Tibial nerve (tissue), 4 donors: ENCODE data around the gene SCPEP1.

ENCODE experiments used
- EP300 ChIP-seq, 2 donors: sonication (generic); formaldehyde crosslinking; IDR thresholded peaks; one replicate each; pipeline ENCODE4 v1.6.1; 2017; ENCODE audit warnings: antibody characterized with exemption in 2 of 2, mild to moderate bottlenecking in 1 of 2
- TF ChIP-seq, protein P1 (sequence below), 5 experiments: fragments of 200-600 bp in 3 of 5; fragments of 450-650 bp in 2 of 5; sonication (generic) in 3 of 5; IDR thresholded peaks; one replicate each; pipeline ENCODE4 v1.5.1; 2016 to 2019; ENCODE audit warnings: antibody characterized with exemption in 5 of 5, mild to moderate bottlenecking in 3 of 5, moderate library complexity in 2 of 5

DNA sequence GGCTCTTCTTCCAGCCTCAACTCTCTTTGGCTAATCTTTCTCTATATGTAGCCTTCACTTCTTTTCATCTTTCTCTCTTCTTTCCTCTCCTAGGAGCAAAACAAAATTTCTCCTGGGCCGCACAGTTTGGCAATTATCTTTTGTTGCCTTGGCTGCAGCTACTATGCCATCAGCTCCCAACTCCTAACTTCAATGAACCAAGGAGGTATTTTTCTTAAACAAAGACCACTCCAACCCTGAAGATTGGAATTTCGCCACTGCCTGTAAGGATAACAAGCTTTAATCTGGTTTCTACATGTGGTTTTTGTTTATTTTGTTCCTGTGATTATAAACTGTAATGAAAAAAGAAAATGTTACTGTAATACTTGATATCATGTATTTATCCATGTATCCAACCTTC, 2.3 kb upstream of the SCPEP1 start:
- TF ChIP-seq, protein P1, sequence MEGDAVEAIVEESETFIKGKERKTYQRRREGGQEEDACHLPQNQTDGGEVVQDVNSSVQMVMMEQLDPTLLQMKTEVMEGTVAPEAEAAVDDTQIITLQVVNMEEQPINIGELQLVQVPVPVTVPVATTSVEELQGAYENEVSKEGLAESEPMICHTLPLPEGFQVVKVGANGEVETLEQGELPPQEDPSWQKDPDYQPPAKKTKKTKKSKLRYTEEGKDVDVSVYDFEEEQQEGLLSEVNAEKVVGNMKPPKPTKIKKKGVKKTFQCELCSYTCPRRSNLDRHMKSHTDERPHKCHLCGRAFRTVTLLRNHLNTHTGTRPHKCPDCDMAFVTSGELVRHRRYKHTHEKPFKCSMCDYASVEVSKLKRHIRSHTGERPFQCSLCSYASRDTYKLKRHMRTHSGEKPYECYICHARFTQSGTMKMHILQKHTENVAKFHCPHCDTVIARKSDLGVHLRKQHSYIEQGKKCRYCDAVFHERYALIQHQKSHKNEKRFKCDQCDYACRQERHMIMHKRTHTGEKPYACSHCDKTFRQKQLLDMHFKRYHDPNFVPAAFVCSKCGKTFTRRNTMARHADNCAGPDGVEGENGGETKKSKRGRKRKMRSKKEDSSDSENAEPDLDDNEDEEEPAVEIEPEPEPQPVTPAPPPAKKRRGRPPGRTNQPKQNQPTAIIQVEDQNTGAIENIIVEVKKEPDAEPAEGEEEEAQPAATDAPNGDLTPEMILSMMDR (IDR thresholded peaks at IDR 0.05), result no peak
- no peak for TF ChIP-seq EP300 (IDR thresholded peaks at IDR 0.05)
